ENCODE data around the gene SMG6.

DNA sequence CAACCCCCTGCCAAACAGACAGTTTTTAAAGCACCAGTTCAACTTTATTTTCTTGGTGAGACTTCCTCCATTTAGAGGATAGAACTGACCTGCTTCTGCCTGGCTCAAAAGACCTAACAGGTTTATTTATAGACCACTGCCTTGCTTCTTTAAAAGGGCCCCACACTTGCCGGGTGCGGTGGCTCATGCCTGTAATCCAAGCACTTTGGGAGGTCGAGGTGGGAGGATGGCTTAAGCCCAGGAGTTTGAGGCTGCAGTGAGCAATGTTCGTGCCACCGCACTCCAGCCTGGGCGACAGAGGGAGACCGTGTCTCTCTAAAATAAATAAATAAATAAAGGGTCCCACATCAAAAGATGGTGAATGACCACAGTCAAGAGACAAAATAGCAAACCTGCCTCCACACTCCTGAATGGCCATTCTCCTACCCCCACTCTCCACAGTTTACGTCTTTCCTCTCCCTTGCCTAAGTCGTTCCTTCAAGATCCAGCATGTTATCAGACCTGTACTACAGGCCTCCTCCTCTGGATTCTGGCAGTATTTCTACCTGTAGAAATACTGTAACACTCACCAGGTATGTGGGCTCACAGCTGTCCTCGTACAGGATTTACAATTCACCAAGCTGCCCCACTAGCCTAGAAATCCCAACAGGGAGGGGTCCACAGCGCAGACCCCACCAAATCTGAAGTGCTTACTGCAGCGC is 95.6 kb downstream of the SMG6 start:
- TF ChIP-seq CTCF (IDR thresholded peaks at IDR 0.05; ENCODE audit: low read depth, low read length) (no peak), POLR2A (IDR thresholded peaks at IDR 0.05; ENCODE audit: extremely low read depth, insufficient read length) (no peak)
